DND-41 (cell line): Measurements from ENCODE around the gene CDC14A.
A peak's percentile ranks its signal among the peaks of the same experiment; 100 is the strongest.

Source experiments
- ATAC-seq: fragments of 200-7000 bp; cut with Tn5 transposase; 3 replicates; pipeline ENCODE4 v1.9.1; 2021; ENCODE audit warnings: low read depth; ENCODE audit not compliant: insufficient read depth
- DNase-seq: peaks from one replicate; pipeline ENCODE4 v3.0.0-alpha.2; 2020
- H2AFZ ChIP-seq: 2 replicates; pipeline ENCODE4 v1.6.0; 2012; ENCODE audit warnings: low read depth, low read length
- H3K27ac ChIP-seq: 2 replicates; pipeline ENCODE4 v1.5.1; 2012; ENCODE audit warnings: low read length, inconsistent platforms
- H3K27me3 ChIP-seq: fragments of 200-600 bp; sonication (generic); 2 replicates; pipeline ENCODE4 v1.6.0; 2012; ENCODE audit warnings: low read length, mild to moderate bottlenecking, inconsistent platforms; ENCODE audit not compliant: insufficient read depth, poor library complexity
- H3K36me3 ChIP-seq: 2 replicates; pipeline ENCODE4 v1.5.1; 2012; ENCODE audit warnings: low read length, inconsistent platforms; ENCODE audit not compliant: insufficient read depth
- H3K4me1 ChIP-seq: 2 replicates; pipeline ENCODE4 v1.5.1; 2012; ENCODE audit warnings: mild to moderate bottlenecking, low read length; ENCODE audit not compliant: insufficient read depth
- H3K4me2 ChIP-seq: 2 replicates; pipeline ENCODE4 v1.6.0; 2012; ENCODE audit warnings: mild to moderate bottlenecking, moderate library complexity, low read length, inconsistent platforms; ENCODE audit not compliant: insufficient read depth
- H3K4me3 ChIP-seq, 2 experiments: fragments of 200-600 bp in 1 of 2; shearing (Covaris generic) in 1 of 2; 2 replicates each; pipeline ENCODE4 v1.5.1; 2012 to 2016; ENCODE audit warnings: inconsistent platforms in 2 of 2, low read length in 2 of 2, mild to moderate bottlenecking in 2 of 2, low read depth in 1 of 2, moderate library complexity in 1 of 2
- H3K79me2 ChIP-seq: 2 replicates; pipeline ENCODE4 v1.6.0; 2012; ENCODE audit warnings: low read length, inconsistent platforms; ENCODE audit not compliant: insufficient read depth
- H3K9ac ChIP-seq: 2 replicates; pipeline ENCODE4 v1.6.0; 2012; ENCODE audit warnings: low read depth, mild to moderate bottlenecking, inconsistent platforms, low read length, moderate library complexity
- H3K9me3 ChIP-seq: 2 replicates; pipeline ENCODE4 v1.5.1; 2012; ENCODE audit warnings: low read length, moderate library complexity, mild to moderate bottlenecking, inconsistent platforms; ENCODE audit not compliant: insufficient read depth, severe bottlenecking
- H4K20me1 ChIP-seq: 2 replicates; pipeline ENCODE4 v1.6.0; 2012; ENCODE audit warnings: low read length; ENCODE audit not compliant: insufficient read depth
- CTCF ChIP-seq: IDR thresholded peaks from 2 replicates; pipeline ENCODE4 v1.5.1; 2012; ENCODE audit warnings: borderline replicate concordance, low read length, moderate library complexity, mild to moderate bottlenecking; ENCODE audit not compliant: poor library complexity, severe bottlenecking; ENCODE audit errors: extremely low read depth
- EZH2 ChIP-seq: IDR thresholded peaks from 3 replicates; pipeline ENCODE4 v1.6.1; 2012; ENCODE audit warnings: borderline replicate concordance, low read depth, mild to moderate bottlenecking, moderate library complexity, low read length, inconsistent platforms; ENCODE audit not compliant: severe bottlenecking

CDC14A gene

GRCh38 chr1:100352267-100353070, at the start of gene CDC14A:
Gene CDC14A (plus strand): TSS chr1:100352506. CDS start chr1:100352955, 449 bp downstream.
- Histone ChIP-seq H4K20me1 (0 out of 2 replicates have a peak, but pooled peaks cover 3% of the 10 kb centered on the region), H2AFZ (peak within 1 kb of the TSS; percentile 94), H3K4me2 (peak within 1 kb of the TSS; percentile 94), H3K9ac (peak within 1 kb of the TSS; percentile 96), H3K4me3 (peak within 1 kb of the TSS; percentile 67 to 94), H3K27ac (peak within 1 kb of the TSS; percentile 99), H3K27me3 (no peaks in the 10 kb centered on the region), H3K36me3 (peaks cover 10% of the 10 kb centered on the region), H3K9me3 (no peaks in the 10 kb centered on the region), H3K79me2 (peaks cover 47% of the 10 kb centered on the region), H3K4me1 (peaks cover 37% of the 10 kb centered on the region)
- DNase-seq, result peak; percentile 92
- peak; percentile 71 for ATAC-seq
- TF ChIP-seq CTCF (no peak), EZH2 (no peak)

- no peaks in the 10 kb centered on the region for H4K20me1 ChIP-seq
- no peaks in the 10 kb centered on the region for H3K36me3 ChIP-seq
- no peaks in the 10 kb centered on the region for H3K4me1 ChIP-seq
- H3K4me3 ChIP-seq, result no peak overlapping the region
- no peaks in the 10 kb centered on the region for H3K9me3 ChIP-seq
- ATAC-seq (no peak), DNase-seq (no peak)
- H3K27me3 ChIP-seq, result no peaks in the 10 kb centered on the region
- no peak overlapping the region for H3K9ac ChIP-seq
- H3K27ac ChIP-seq, result no peak overlapping the region
- H2AFZ ChIP-seq, result no peak overlapping the region
- H3K79me2 ChIP-seq, result no peaks in the 10 kb centered on the region
- H3K4me2 ChIP-seq, result no peak overlapping the region
- TF ChIP-seq CTCF, result no peak
- no peak for TF ChIP-seq EZH2
These were observed 49.6 kb upstream of the CDC14A start for GRCh38 chr1:100302739-100303138.

GRCh38 chr1:100304227-100304626, 48.1 kb upstream of the CDC14A start:
- Histone ChIP-seq H3K27me3 (no peaks in the 10 kb centered on the region), H3K4me2 (no peak overlapping the region)

More at GRCh38 chr1:100304227-100304626, 48.1 kb upstream of the CDC14A start:
- TF ChIP-seq EZH2 (no peak), CTCF (no peak)
- no peaks in the 10 kb centered on the region for H3K79me2 ChIP-seq
- no peaks in the 10 kb centered on the region for H4K20me1 ChIP-seq
- H3K9ac ChIP-seq, result no peak overlapping the region
- no peaks in the 10 kb centered on the region for H3K36me3 ChIP-seq
- H3K27ac ChIP-seq, result no peak overlapping the region
- no peak overlapping the region for H2AFZ ChIP-seq
- DNase-seq, result no peak
- H3K4me3 ChIP-seq, result no peak overlapping the region
- no peaks in the 10 kb centered on the region for H3K4me1 ChIP-seq
- H3K9me3 ChIP-seq, result no peaks in the 10 kb centered on the region
- ATAC-seq, result no peak
